Peyer's patch (tissue), 4 donors: ENCODE data around the gene TMSB10.

Experiments used
- POLR2A ChIP-seq, 2 donors: fragments of 450-650 bp; IDR thresholded peaks; one replicate each; pipeline ENCODE4 v1.5.1; 2017; ENCODE audit warnings: antibody characterized with exemption in 2 of 2, mild to moderate bottlenecking in 2 of 2, moderate library complexity in 2 of 2
- TF ChIP-seq, protein P1 (sequence below), 6 experiments: fragments of 450-650 bp in 4 of 6; fragments of 200-600 bp in 2 of 6; sonication (generic) in 1 of 6; IDR thresholded peaks; one replicate each; pipeline ENCODE4 v1.5.1; 2017 to 2019; ENCODE audit warnings: antibody characterized with exemption in 6 of 6, mild to moderate bottlenecking in 3 of 6, moderate library complexity in 1 of 6

DNA sequence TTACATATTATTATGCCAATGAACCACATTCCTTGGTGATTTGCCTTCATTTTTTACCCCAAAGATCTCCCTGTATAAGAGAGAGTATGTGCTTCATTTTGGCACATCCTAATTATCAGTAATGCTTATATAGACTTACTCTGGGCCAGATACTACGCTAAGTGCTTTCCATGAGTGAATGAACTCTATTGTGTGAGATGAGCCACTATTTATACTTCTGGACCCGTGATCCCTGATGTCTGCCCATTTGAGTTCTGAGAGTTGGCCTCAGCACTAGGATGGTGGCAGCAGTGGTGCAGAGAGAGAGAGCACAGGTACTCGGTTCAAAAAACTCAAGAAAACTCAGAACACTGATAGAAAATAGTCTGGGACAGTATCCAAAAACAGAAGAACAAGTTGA is 48.1 kb downstream of the TMSB10 start:
- TF ChIP-seq, protein P1, sequence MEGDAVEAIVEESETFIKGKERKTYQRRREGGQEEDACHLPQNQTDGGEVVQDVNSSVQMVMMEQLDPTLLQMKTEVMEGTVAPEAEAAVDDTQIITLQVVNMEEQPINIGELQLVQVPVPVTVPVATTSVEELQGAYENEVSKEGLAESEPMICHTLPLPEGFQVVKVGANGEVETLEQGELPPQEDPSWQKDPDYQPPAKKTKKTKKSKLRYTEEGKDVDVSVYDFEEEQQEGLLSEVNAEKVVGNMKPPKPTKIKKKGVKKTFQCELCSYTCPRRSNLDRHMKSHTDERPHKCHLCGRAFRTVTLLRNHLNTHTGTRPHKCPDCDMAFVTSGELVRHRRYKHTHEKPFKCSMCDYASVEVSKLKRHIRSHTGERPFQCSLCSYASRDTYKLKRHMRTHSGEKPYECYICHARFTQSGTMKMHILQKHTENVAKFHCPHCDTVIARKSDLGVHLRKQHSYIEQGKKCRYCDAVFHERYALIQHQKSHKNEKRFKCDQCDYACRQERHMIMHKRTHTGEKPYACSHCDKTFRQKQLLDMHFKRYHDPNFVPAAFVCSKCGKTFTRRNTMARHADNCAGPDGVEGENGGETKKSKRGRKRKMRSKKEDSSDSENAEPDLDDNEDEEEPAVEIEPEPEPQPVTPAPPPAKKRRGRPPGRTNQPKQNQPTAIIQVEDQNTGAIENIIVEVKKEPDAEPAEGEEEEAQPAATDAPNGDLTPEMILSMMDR (IDR thresholded peaks at IDR 0.05) = no peak
- TF ChIP-seq POLR2A (IDR thresholded peaks at IDR 0.05) = no peak
